GM21737 (cell line): ENCODE data around the gene PLA2G6.
A peak's percentile ranks its signal among the peaks of the same experiment; 100 is the strongest.

ENCODE experiments used
- ATAC-seq: cut with Tn5 transposase; IDR thresholded peaks from one replicate; pipeline ENCODE4 v1.9.1; 2021; ENCODE audit warnings: mild to moderate bottlenecking, moderate library complexity; ENCODE audit not compliant: unreplicated experiment

PLA2G6 gene

GRCh38 chr22:38214302-38215056 lies 32.8 kb upstream of the PLA2G6 start:
- no peak for ATAC-seq

- ATAC-seq = no peak
Measured at GRCh38 chr22:38213990-38214301, 32.3 kb upstream of the PLA2G6 start.

- ATAC-seq = no peak
Measured at GRCh38 chr22:38213319-38213989, 31.8 kb upstream of the PLA2G6 start.

GRCh38 chr22:38212442-38212841 lies 30.8 kb upstream of the PLA2G6 start:
- no peak for ATAC-seq

GRCh38 chr22:38211556-38211955 lies 29.9 kb upstream of the PLA2G6 start:
- no peak for ATAC-seq

GRCh38 chr22:38208551-38208968 lies 26.9 kb upstream of the PLA2G6 start:
- no peak for ATAC-seq

- no peak for ATAC-seq
Measured at GRCh38 chr22:38207898-38208432, 26.3 kb upstream of the PLA2G6 start.

GRCh38 chr22:38205261-38206128 lies 23.9 kb upstream of the PLA2G6 start:
- ATAC-seq = no peak

- no peak for ATAC-seq
Measured at GRCh38 chr22:38204784-38205183, 23.2 kb upstream of the PLA2G6 start.

- ATAC-seq = no peak
Measured at GRCh38 chr22:38203855-38204514, 22.4 kb upstream of the PLA2G6 start.

- ATAC-seq = no peak
Measured at GRCh38 chr22:38203090-38203810, 21.6 kb upstream of the PLA2G6 start.

GRCh38 chr22:38202437-38203089 lies 20.9 kb upstream of the PLA2G6 start:
- ATAC-seq = peak; percentile 20

GRCh38 chr22:38201711-38202436 lies 20.2 kb upstream of the PLA2G6 start, which contains the start of gene MAFF:
TSS of gene MAFF (plus strand) at chr22:38201994. CDS start at chr22:38213854, 11,860 bp downstream.
- peak; percentile 49 for ATAC-seq

GRCh38 chr22:38201371-38201710 lies 19.7 kb upstream of the PLA2G6 start:
- no peak for ATAC-seq

- ATAC-seq = no peak
Measured at GRCh38 chr22:38199826-38200559, 18.4 kb upstream of the PLA2G6 start.

- no peak for ATAC-seq
Measured at GRCh38 chr22:38196791-38197419, 15.3 kb upstream of the PLA2G6 start.

GRCh38 chr22:38193580-38193979 lies 11.9 kb upstream of the PLA2G6 start:
- ATAC-seq = no peak

GRCh38 chr22:38192475-38192863 lies 10.8 kb upstream of the PLA2G6 start:
- no peak for ATAC-seq
